ENCODE data around the gene GNG7.
"Not testable (repeated sequence)": the region's sequence is repeated elsewhere in the genome, so short reads cannot be mapped to it uniquely, and the experiment has no call there.

Gene GNG7

GRCh38 chr19:2668175-2668763 lies 34.2 kb downstream of the GNG7 start:
- no peak for DNase-seq

GRCh38 chr19:2667349-2667748 lies 35.1 kb downstream of the GNG7 start:
- not testable (repeated sequence) for DNase-seq

- no peak for DNase-seq
Observed at GRCh38 chr19:2666344-2666994, 36.0 kb downstream of the GNG7 start.

GRCh38 chr19:2665103-2665502 lies 37.4 kb downstream of the GNG7 start:
- no peak for DNase-seq

- DNase-seq = peak in 1 of 2 donors; percentile 5
Observed at GRCh38 chr19:2663920-2664571, 38.4 kb downstream of the GNG7 start.

GRCh38 chr19:2661615-2662014 lies 40.9 kb downstream of the GNG7 start:
- DNase-seq = peak in 1 of 2 donors; percentile 25

GRCh38 chr19:2659856-2660432 lies 42.5 kb downstream of the GNG7 start:
- no peak for DNase-seq

GRCh38 chr19:2656533-2656932 lies 46.0 kb downstream of the GNG7 start:
- no peak for DNase-seq

- no peak for DNase-seq
Observed at GRCh38 chr19:2653710-2654707, 48.5 kb downstream of the GNG7 start.

- DNase-seq = no peak
Observed at GRCh38 chr19:2653218-2653617, 49.3 kb downstream of the GNG7 start.

GRCh38 chr19:2652504-2653099 lies 49.9 kb downstream of the GNG7 start:
- DNase-seq = no peak

- not testable (repeated sequence) for DNase-seq
Observed at GRCh38 chr19:2651002-2651733, 51.3 kb downstream of the GNG7 start.

GRCh38 chr19:2650515-2650914 lies 52.0 kb downstream of the GNG7 start:
- no peak for DNase-seq

- DNase-seq = peak; percentile 56 to 94
Observed at GRCh38 chr19:2648528-2648937, 54.0 kb downstream of the GNG7 start.

GRCh38 chr19:2648099-2648498 lies 54.4 kb downstream of the GNG7 start:
- no peak for DNase-seq

- no peak for DNase-seq
Observed at GRCh38 chr19:2646866-2647535, 55.5 kb downstream of the GNG7 start.

- DNase-seq = no peak
Observed at GRCh38 chr19:2645826-2646225, 56.7 kb downstream of the GNG7 start.

GRCh38 chr19:2643123-2643737 lies 59.3 kb downstream of the GNG7 start:
- not testable (repeated sequence) for DNase-seq

GRCh38 chr19:2641332-2641698 lies 61.2 kb downstream of the GNG7 start:
- no peak for DNase-seq

GRCh38 chr19:2640563-2641331 lies 61.7 kb downstream of the GNG7 start:
- DNase-seq = no peak

Measured in inflammatory macrophage treated with lipopolysaccharide for 1 hour (primary cell).